ENCODE data around the gene SLC8A2.

DNA sequence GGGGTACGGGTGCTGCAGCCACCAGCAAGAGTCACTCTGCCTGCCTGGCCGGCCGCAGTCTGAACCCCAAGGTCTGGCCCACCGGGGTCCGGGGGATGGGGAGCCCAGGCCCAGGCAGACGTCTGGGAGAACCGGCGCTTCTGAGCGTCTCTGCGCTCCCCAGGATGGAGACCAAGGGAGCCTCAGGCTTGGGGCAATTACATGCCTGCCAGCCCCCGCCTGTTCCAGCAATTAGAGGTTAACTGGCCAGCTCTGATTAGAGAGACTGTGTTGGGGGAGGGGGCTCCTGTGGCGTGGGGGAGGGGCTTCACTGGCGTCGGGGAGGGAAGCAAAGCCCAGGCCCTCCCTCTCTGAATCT is 64.3 kb downstream of the SLC8A2 start:
- TF ChIP-seq, protein P1, sequence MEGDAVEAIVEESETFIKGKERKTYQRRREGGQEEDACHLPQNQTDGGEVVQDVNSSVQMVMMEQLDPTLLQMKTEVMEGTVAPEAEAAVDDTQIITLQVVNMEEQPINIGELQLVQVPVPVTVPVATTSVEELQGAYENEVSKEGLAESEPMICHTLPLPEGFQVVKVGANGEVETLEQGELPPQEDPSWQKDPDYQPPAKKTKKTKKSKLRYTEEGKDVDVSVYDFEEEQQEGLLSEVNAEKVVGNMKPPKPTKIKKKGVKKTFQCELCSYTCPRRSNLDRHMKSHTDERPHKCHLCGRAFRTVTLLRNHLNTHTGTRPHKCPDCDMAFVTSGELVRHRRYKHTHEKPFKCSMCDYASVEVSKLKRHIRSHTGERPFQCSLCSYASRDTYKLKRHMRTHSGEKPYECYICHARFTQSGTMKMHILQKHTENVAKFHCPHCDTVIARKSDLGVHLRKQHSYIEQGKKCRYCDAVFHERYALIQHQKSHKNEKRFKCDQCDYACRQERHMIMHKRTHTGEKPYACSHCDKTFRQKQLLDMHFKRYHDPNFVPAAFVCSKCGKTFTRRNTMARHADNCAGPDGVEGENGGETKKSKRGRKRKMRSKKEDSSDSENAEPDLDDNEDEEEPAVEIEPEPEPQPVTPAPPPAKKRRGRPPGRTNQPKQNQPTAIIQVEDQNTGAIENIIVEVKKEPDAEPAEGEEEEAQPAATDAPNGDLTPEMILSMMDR (IDR thresholded peaks at IDR 0.05) = no peak
- TF ChIP-seq POLR2A (IDR thresholded peaks at IDR 0.05) (no peak), EP300 (IDR thresholded peaks at IDR 0.05) (no peak)

All from ovary (tissue), 3 donors.